Bronchial epithelial cell (primary cell): Measurements from ENCODE around the gene INPP4B. TPM values are rescaled to one million over a fixed set of nuclear protein-coding genes. Genes with fewer than 3 reads are reported as not detected.

Experiments used
- DNase-seq: peaks from one replicate; pipeline ENCODE4 v3.0.0-alpha.2; 2010; ENCODE audit warnings: low read depth
- FAIRE-seq: peaks from 2 replicates; lab custom pipeline; 2011; peaks lifted over from hg19 to GRCh38; lab: Jason Lieb, UNC
- H3K27me3 ChIP-seq: 2 replicates; pipeline ENCODE4 v1.5.1; 2011; ENCODE audit warnings: low read length; ENCODE audit not compliant: control insufficient read depth, insufficient read depth
- H3K36me3 ChIP-seq: 2 replicates; pipeline ENCODE4 v1.5.1; 2011; ENCODE audit warnings: low read length; ENCODE audit not compliant: control insufficient read depth, insufficient read depth
- H3K4me3 ChIP-seq: 2 replicates; pipeline ENCODE4 v1.5.1; 2011; ENCODE audit warnings: mild to moderate bottlenecking, low read depth, low read length, control low read depth
- CTCF ChIP-seq: IDR thresholded peaks from 2 replicates; pipeline ENCODE4 v1.5.1; 2011; ENCODE audit warnings: mild to moderate bottlenecking, moderate library complexity, low read length, control low read depth, inconsistent platforms; ENCODE audit not compliant: insufficient read depth, severe bottlenecking
- total RNA-seq: library from RNA; depleted of rRNA; stranded (reverse); fragments of >200 nt; gene quantifications from 2 replicates; pipeline ENCODE4 v1.2.1, GENCODE V29; 2014

The INPP4B gene
- total RNA-seq, 1 donor from 2014 or later, result 74.8 TPM

DNA sequence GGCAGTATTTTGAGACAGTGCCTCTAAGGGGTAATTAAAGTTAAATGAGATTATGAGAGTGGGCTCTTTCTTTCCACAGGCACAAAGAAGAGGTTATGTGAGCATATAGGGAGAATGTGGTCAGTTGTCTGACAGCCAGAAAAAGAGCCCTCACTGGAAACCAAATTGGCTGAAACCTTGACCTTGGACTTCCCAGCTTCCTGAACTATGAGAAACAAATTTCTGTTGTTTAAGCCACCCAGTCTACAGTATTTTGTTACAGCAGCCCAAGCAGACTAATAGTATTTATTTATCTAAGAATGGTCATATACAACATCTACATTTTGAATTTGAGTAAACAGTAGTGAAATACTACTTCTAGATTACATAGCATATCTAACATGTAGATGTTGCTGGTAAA, 736.0 kb downstream of the INPP4B start:
- H3K27me3 ChIP-seq, result no peaks in the 10 kb centered on the region
- H3K4me3 ChIP-seq, result no peak overlapping the region
- no peak for TF ChIP-seq CTCF
- peaks cover 2% of the 10 kb centered on the region for H3K36me3 ChIP-seq
- FAIRE-seq (no peak), DNase-seq (no peak)

DNA sequence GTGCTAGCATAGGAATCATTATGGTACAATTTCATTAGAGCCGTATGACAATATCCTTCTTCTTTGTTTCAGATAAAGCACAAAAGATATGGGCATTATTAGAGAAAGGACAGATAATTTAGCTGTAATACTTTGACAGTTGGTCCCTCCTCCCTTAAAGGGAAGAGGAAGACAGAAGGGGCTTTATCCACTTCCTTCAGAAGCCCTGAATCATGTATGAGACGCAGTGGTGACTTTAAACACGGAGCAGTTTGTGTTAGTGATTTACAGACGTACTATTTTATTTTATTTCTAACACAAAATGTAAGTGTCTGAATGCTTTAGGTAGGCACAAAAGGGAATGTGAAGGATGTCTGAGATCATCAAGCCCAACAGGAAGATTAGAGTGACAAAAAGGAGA, 742.1 kb downstream of the INPP4B start:
- no peaks in the 10 kb centered on the region for H3K36me3 ChIP-seq
- no peak for DNase-seq

GRCh38 chr4:142101401-142101800, 744.7 kb downstream of the INPP4B start:
- DNase-seq (no peak), FAIRE-seq (no peak)
- no peak for TF ChIP-seq CTCF
- no peaks in the 10 kb centered on the region for H3K27me3 ChIP-seq
- no peak overlapping the region for H3K4me3 ChIP-seq
- H3K36me3 ChIP-seq, result no peaks in the 10 kb centered on the region

More for the DNA sequence above, 742.1 kb downstream of the INPP4B start:
- no peak for TF ChIP-seq CTCF
- no peak for FAIRE-seq
- Histone ChIP-seq H3K4me3 (no peak overlapping the region), H3K27me3 (no peaks in the 10 kb centered on the region)

DNA sequence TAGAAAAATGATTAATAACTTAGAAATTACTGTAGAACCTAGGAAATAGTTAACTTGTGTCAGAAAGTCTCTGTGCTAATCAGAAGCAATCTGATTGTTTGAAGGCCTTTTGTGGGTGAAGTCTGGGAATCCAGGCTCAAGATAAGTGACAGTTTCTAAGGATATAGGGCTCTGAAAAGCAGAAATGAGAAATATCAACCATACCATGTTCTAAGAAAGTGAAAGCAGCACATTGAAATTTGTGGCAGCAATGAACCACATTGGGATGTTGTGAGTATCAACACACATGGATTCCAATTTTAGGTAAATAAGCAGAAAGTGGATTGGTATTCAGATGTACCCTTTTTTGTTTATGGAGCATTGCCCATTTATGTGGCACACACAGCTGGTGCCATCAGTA, 745.2 kb downstream of the INPP4B start:
- no peaks in the 10 kb centered on the region for H3K36me3 ChIP-seq
- no peak for DNase-seq
- no peaks in the 10 kb centered on the region for H3K27me3 ChIP-seq
- H3K4me3 ChIP-seq, result no peak overlapping the region
- FAIRE-seq, result no peak
- no peak for TF ChIP-seq CTCF

- no peak for DNase-seq
- no peak for TF ChIP-seq CTCF
- Histone ChIP-seq H3K27me3 (no peaks in the 10 kb centered on the region), H3K36me3 (no peaks in the 10 kb centered on the region), H3K4me3 (no peak overlapping the region)
- FAIRE-seq, result no peak
Observed at GRCh38 chr4:142098900-142099545, 747.1 kb downstream of the INPP4B start.

GRCh38 chr4:142098380-142098779, 747.7 kb downstream of the INPP4B start:
- DNase-seq (no peak), FAIRE-seq (no peak)
- TF ChIP-seq CTCF, result no peak
- H3K27me3 ChIP-seq, result no peaks in the 10 kb centered on the region
- H3K4me3 ChIP-seq, result no peak overlapping the region
- no peaks in the 10 kb centered on the region for H3K36me3 ChIP-seq
